Measurements from ENCODE around the gene RMI1. TPM values are rescaled to one million over a fixed set of nuclear protein-coding genes. Genes with fewer than 3 reads are reported as not detected.

The RMI1 gene
- total and polyA plus RNA-seq, 2 donors (not counting 3 experiments of a cell fraction or from before 2014, with no cell fraction given): 1.1 to 11.5 TPM

DNA sequence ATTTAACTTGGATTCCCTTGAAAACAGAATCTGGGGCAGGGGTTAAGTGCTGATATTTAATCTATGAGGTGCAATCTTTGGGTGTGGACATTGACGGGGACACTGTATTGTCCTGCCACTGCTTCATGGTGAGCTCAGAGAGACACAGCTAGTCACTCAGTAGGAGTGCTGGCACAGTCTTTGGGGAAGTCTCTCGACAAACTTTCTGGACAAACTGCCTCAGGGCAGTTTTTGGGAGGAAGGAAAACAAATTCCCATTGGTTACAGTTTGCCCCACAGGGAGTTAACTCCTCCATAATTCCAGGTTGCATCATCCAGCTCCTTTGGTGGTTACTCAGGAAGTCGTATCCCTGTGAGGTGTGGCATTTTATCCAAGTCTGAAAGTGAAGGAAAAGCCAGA lies 18.4 kb upstream of the RMI1 start:
- no peak overlapping the region for H3K9ac ChIP-seq (replicated peaks; ENCODE audit: extremely low read depth, insufficient read depth, low read length)
- no peak overlapping the region for H2AFZ ChIP-seq (ENCODE audit: low read depth, low read length)
- no peak overlapping the region for H3K27ac ChIP-seq (ENCODE audit: insufficient read depth, low read depth, low read length)
- CTCF ChIA-PET: interaction anchor here (1.2 to 4.8 kb wide), 3 partner anchors 12 to 299 kb away, joined by 3 to 26 read pairs (median 4); partner anchors contain the start of gene KIF27
- TF ChIP-seq EZH2 (IDR thresholded peaks at IDR 0.05; ENCODE audit: borderline replicate concordance, low read depth, low read length, severe bottlenecking) (no peak), JUN (IDR thresholded peaks at IDR 0.05; ENCODE audit: borderline replicate concordance, insufficient read depth, insufficient read length, low read depth) (no peak), POLR2AphosphoS5 (IDR thresholded peaks at IDR 0.05; ENCODE audit: insufficient read depth, low read depth, low read length) (no peak), POLR2A (IDR thresholded peaks at IDR 0.05; ENCODE audit: low read depth, low read length) (no peak), FOS (IDR thresholded peaks at IDR 0.05; ENCODE audit: borderline replicate concordance, insufficient read depth, low read length) (no peak), GATA2 (IDR thresholded peaks at IDR 0.05; ENCODE audit: insufficient read depth, insufficient read length, low read depth, low read length) (no peak), MYC (IDR thresholded peaks at IDR 0.05; ENCODE audit: low read depth, low read length) (no peak)
- TF ChIP-seq, protein P1, sequence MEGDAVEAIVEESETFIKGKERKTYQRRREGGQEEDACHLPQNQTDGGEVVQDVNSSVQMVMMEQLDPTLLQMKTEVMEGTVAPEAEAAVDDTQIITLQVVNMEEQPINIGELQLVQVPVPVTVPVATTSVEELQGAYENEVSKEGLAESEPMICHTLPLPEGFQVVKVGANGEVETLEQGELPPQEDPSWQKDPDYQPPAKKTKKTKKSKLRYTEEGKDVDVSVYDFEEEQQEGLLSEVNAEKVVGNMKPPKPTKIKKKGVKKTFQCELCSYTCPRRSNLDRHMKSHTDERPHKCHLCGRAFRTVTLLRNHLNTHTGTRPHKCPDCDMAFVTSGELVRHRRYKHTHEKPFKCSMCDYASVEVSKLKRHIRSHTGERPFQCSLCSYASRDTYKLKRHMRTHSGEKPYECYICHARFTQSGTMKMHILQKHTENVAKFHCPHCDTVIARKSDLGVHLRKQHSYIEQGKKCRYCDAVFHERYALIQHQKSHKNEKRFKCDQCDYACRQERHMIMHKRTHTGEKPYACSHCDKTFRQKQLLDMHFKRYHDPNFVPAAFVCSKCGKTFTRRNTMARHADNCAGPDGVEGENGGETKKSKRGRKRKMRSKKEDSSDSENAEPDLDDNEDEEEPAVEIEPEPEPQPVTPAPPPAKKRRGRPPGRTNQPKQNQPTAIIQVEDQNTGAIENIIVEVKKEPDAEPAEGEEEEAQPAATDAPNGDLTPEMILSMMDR (IDR thresholded peaks at IDR 0.05; ENCODE audit: extremely low read depth in 1 of 2, insufficient read depth in 1 of 2, low read depth in 1 of 2, low read length in 2 of 2): no peak
- TF ChIP-seq, protein P2, sequence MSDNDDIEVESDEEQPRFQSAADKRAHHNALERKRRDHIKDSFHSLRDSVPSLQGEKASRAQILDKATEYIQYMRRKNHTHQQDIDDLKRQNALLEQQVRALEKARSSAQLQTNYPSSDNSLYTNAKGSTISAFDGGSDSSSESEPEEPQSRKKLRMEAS (IDR thresholded peaks at IDR 0.05; ENCODE audit: insufficient read depth, insufficient read length): no peak
- H4K20me1 ChIP-seq (replicated peaks; ENCODE audit: control insufficient read depth, extremely low read depth, insufficient read depth, low read length): no peaks in the 10 kb centered on the region
- BruUV-seq (replicated peaks): no TSS peak
- H3K79me2 ChIP-seq (ENCODE audit: control insufficient read depth, insufficient read depth, low read length): no peaks in the 10 kb centered on the region
- peaks cover 0 to 2% of the 10 kb centered on the region in 2 experiments for H3K36me3 ChIP-seq (ENCODE audit: control insufficient read depth in 2 of 2, extremely low read depth in 1 of 2, insufficient read depth in 2 of 2, low read length in 2 of 2)
- H3K4me2 ChIP-seq (ENCODE audit: insufficient read depth, low read length): no peak overlapping the region
- H3K9me1 ChIP-seq (replicated peaks; ENCODE audit: control insufficient read depth, extremely low read depth, insufficient read depth, low read length): no peaks in the 10 kb centered on the region
- peaks cover 1% of the 10 kb centered on the region for H3K4me1 ChIP-seq (ENCODE audit: control insufficient read depth, extremely low read depth, insufficient read depth, low read length)
- no peaks in the 10 kb centered on the region for H3K9me3 ChIP-seq (replicated peaks; ENCODE audit: control insufficient read depth, insufficient read depth, low read length)
- FAIRE-seq (no peak), DNase-seq (ENCODE audit: low read depth, low spot score) (no peak)
- H3K4me3 ChIP-seq (replicated peaks in 1 of 3; ENCODE audit: insufficient read depth in 1 of 3, low read depth in 1 of 3, low read length in 3 of 3): no peak overlapping the region
- no peaks in the 10 kb centered on the region for H3K27me3 ChIP-seq (ENCODE audit: control insufficient read depth in 2 of 2, insufficient read depth in 2 of 2, low read length in 2 of 2)
- intact Hi-C loops (cut with micrococcal nuclease): no loop called here
- POLR2A ChIA-PET: interaction anchor here (0.7 kb wide), 1 partner anchor 9 kb away, joined by 6 read pairs; no protein-coding TSS in a partner anchor
- dilution Hi-C loops (cut with MboI; ENCODE audit: extremely low pct_ligation_motif_present, low sequenced_read_pairs): no loop called here

Measured in endothelial cell of umbilical vein (primary cell).